GM12892 (cell line): ENCODE results near the gene CCDC81.

Experiments
- POLR2A ChIP-seq: IDR thresholded peaks from 2 replicates; pipeline ENCODE4 v1.6.1; 2011; ENCODE audit warnings: low read depth, low read length, control low read depth
- POLR2AphosphoS5 ChIP-seq: IDR thresholded peaks from 2 replicates; pipeline ENCODE4 v1.6.1; 2011; ENCODE audit warnings: low read depth, low read length, control low read depth

GRCh38 chr11:86453290-86454030, 78.8 kb downstream of the CCDC81 start:
- TF ChIP-seq POLR2A: no peak
- TF ChIP-seq POLR2AphosphoS5: no peak
